ENCODE measurements around the gene SESN1. TPM values are rescaled to one million over a fixed set of nuclear protein-coding genes. Genes with fewer than 3 reads are reported as not detected.

The SESN1 gene
- total RNA-seq, 6 donors from 2014 or later, result 26.4 to 71.2 (median 31.3) TPM

DNA sequence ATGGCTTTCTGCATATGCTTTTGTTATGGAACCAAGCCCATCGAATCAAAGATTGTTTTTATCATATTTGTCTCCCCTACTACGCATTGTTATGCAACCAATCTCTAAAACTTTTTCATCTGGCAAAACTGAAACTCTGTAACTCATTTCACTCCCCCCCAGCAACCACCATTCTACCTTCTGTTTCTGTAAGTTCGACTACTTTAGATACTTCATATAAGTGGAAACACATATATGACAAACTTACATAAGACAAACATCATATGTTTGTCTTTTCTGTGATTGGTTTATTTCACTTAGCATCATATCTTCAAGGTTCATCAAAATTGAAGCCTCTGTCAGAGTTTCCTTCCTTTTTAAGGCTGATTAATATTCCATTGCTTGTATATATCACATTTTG lies 35.4 kb upstream of the SESN1 start:
- Histone ChIP-seq H3K9me3 (no peaks in the 10 kb centered on the region), H3K4me3 (no peak overlapping the region), H3K4me1 (no peaks in the 10 kb centered on the region), H3K36me3 (no peaks in the 10 kb centered on the region), H3K27me3 (no peaks in the 10 kb centered on the region), H3K27ac (no peak overlapping the region)
- 86 to 87% methylated on average over 3 of the region's 3 CpGs for WGBS, 2 donors
- DNase-seq, result no peak
- TF ChIP-seq, protein P1, sequence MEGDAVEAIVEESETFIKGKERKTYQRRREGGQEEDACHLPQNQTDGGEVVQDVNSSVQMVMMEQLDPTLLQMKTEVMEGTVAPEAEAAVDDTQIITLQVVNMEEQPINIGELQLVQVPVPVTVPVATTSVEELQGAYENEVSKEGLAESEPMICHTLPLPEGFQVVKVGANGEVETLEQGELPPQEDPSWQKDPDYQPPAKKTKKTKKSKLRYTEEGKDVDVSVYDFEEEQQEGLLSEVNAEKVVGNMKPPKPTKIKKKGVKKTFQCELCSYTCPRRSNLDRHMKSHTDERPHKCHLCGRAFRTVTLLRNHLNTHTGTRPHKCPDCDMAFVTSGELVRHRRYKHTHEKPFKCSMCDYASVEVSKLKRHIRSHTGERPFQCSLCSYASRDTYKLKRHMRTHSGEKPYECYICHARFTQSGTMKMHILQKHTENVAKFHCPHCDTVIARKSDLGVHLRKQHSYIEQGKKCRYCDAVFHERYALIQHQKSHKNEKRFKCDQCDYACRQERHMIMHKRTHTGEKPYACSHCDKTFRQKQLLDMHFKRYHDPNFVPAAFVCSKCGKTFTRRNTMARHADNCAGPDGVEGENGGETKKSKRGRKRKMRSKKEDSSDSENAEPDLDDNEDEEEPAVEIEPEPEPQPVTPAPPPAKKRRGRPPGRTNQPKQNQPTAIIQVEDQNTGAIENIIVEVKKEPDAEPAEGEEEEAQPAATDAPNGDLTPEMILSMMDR (IDR thresholded peaks at IDR 0.05), result no peak
- TF ChIP-seq POLR2A (IDR thresholded peaks at IDR 0.05), result no peak
- no peak for TF ChIP-seq POLR2AphosphoS5 (IDR thresholded peaks at IDR 0.05)
- no peak for TF ChIP-seq EP300 (IDR thresholded peaks at IDR 0.05)
- no peak for ATAC-seq (ENCODE audit: low FRiP score in 2 of 2)

DNA sequence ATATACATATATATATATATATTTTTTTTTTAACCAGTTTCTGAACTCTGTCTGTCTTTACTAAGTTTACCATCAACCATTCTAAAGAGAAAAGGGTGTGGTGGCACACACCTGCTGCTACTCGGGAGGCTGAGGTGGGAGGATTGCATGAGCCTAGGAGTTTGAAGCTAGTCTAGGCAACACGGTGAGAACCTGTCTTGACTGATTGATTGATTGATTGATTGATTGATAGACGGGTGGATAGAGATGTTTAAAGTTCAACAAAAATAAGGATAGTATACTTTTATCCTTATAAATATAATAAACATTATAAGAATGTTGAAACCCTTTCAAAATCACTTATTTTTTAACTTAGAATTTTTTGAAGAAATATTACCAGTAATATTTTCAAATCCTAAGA lies 30.9 kb upstream of the SESN1 start:
- H3K27me3 ChIP-seq, result no peaks in the 10 kb centered on the region
- H3K36me3 ChIP-seq, result no peaks in the 10 kb centered on the region
- H3K27ac ChIP-seq, result no peak overlapping the region
- H3K4me1 ChIP-seq, result peaks cover 0 to 10% (median 7%) of the 10 kb centered on the region in 4 donors
- H3K9me3 ChIP-seq, result no peaks in the 10 kb centered on the region
- H3K4me3 ChIP-seq, result no peak overlapping the region
- WGBS, 2 donors, result 84 to 89% methylated on average over 3 of the region's 3 CpGs
- TF ChIP-seq, protein P1 (IDR thresholded peaks at IDR 0.05), result no peak
- TF ChIP-seq EP300 (IDR thresholded peaks at IDR 0.05) (no peak), POLR2AphosphoS5 (IDR thresholded peaks at IDR 0.05) (no peak), POLR2A (IDR thresholded peaks at IDR 0.05) (no peak)
- no peak for DNase-seq
- ATAC-seq (ENCODE audit: low FRiP score in 2 of 2), result no peak

DNA sequence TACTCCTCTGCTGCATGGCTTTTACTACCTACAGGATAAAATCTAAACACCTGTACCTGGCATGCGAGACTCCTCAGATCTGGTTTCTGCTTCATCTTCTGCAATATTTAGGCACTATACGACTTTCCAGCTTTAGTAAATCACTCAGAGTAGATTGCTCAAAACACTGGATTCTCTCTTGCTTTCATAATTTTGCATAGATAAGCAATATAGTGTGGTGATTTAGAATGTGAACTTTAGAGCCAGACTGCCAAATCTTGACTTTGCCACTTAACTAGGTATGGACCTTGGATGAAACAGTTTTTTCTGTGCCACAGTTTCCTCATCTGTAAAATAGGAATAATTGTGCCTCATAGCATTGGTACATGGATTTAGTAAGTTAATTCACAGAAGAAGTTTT lies 29.6 kb upstream of the SESN1 start:
- ATAC-seq (ENCODE audit: low FRiP score in 2 of 2), result no peak
- Histone ChIP-seq H3K4me3 (no peak overlapping the region), H3K9me3 (no peaks in the 10 kb centered on the region), H3K27me3 (no peaks in the 10 kb centered on the region), H3K27ac (no peak overlapping the region), H3K36me3 (no peaks in the 10 kb centered on the region), H3K4me1 (peaks cover 0 to 20% (median 7%) of the 10 kb centered on the region in 4 donors)
- WGBS, 2 donors, result 91 to 100% methylated on average over 2 of the region's 2 CpGs
- DNase-seq, result no peak
- TF ChIP-seq EP300 (IDR thresholded peaks at IDR 0.05), result no peak
- TF ChIP-seq, protein P1 (IDR thresholded peaks at IDR 0.05), result no peak
- no peak for TF ChIP-seq POLR2AphosphoS5 (IDR thresholded peaks at IDR 0.05)
- TF ChIP-seq POLR2A (IDR thresholded peaks at IDR 0.05), result no peak

DNA sequence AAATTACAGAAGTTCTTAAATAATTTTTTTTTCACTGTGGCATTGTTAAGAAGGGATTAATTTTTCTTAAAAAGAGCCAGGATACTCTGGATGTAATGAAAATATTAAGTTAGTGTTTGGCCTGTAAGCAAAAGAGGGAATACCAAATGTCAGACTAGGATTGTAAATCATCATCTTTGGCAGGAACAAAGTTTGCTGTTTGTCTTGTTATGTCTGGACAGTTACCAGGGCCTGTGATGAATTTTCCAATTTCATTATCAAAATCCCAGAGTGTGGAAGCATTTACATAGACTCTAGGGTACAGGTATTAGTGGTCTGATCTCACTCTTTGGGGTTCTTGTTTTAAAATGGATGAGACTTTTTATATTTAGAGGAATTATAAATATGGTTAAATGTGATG lies 26.8 kb upstream of the SESN1 start:
- no peak overlapping the region for H3K27ac ChIP-seq
- H3K36me3 ChIP-seq, result no peaks in the 10 kb centered on the region
- no peaks in the 10 kb centered on the region for H3K9me3 ChIP-seq
- ATAC-seq (ENCODE audit: low FRiP score in 2 of 2) (no peak), DNase-seq (no peak)
- TF ChIP-seq POLR2A (IDR thresholded peaks at IDR 0.05) (no peak), EP300 (IDR thresholded peaks at IDR 0.05) (no peak), POLR2AphosphoS5 (IDR thresholded peaks at IDR 0.05) (no peak)
- TF ChIP-seq, protein P1 (IDR thresholded peaks at IDR 0.05), result no peak
- H3K4me1 ChIP-seq, result peaks cover 0 to 29% (median 9%) of the 10 kb centered on the region in 4 donors
- H3K27me3 ChIP-seq, result no peaks in the 10 kb centered on the region
- no peak overlapping the region for H3K4me3 ChIP-seq

DNA sequence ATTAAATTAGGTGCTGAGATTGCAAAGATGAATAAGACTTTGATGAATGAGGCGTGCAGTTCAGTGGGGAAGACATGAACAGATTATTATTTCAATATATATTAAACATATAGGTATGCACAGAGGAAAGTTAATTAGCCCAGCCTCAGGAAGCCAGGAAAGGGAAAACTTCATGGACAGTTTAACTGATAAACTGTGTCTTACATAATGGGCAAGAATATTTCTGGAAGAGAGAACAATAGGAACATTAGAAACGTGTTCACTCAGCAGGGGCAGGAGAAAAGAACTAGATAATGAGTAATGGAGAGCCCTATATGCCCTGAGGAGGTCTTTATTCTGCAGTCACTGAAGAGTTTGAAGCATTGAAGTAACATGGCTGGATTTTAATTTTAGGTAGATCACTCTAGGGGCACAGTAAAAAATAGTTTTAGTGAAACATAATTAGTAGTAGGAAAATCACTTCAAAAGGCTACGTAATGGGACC lies 24.3 kb upstream of the SESN1 start:
- 78 to 81% methylated on average over 3 of the region's 3 CpGs for WGBS, 2 donors
- DNase-seq, result no peak

More for the DNA sequence above, 24.3 kb upstream of the SESN1 start:
- Histone ChIP-seq H3K9me3 (no peaks in the 10 kb centered on the region), H3K36me3 (no peaks in the 10 kb centered on the region), H3K4me3 (no peak overlapping the region), H3K27ac (no peak overlapping the region), H3K27me3 (no peaks in the 10 kb centered on the region), H3K4me1 (peaks cover 0 to 29% (median 9%) of the 10 kb centered on the region in 4 donors)
- TF ChIP-seq POLR2AphosphoS5 (IDR thresholded peaks at IDR 0.05) (no peak), EP300 (IDR thresholded peaks at IDR 0.05) (no peak), POLR2A (IDR thresholded peaks at IDR 0.05) (no peak)
- TF ChIP-seq, protein P1 (IDR thresholded peaks at IDR 0.05), result no peak
- no peak for ATAC-seq (ENCODE audit: low FRiP score in 2 of 2)

Data from upper lobe of left lung (tissue), 6 donors.